NT2/D1 (cell line): ENCODE measurements around the gene ITPRID2.

Experiments
- DNase-seq: peaks from one replicate; pipeline ENCODE4 v3.0.0-alpha.2; 2011; ENCODE audit warnings: low read depth, low spot score
- H3K27me3 ChIP-seq: 2 replicates; pipeline ENCODE4 v1.6.0; 2011; ENCODE audit warnings: mild to moderate bottlenecking; ENCODE audit not compliant: insufficient read length, insufficient read depth
- H3K36me3 ChIP-seq: 2 replicates; pipeline ENCODE4 v1.6.1; 2011; ENCODE audit warnings: mild to moderate bottlenecking, low read length, mixed read lengths; ENCODE audit not compliant: insufficient read depth, insufficient read length
- H3K4me1 ChIP-seq: 2 replicates; pipeline ENCODE4 v1.5.1; 2011; ENCODE audit not compliant: insufficient read depth, insufficient read length
- H3K4me3 ChIP-seq: 2 replicates; pipeline ENCODE4 v1.5.1; 2011; ENCODE audit warnings: low read depth; ENCODE audit not compliant: insufficient read length
- H3K9ac ChIP-seq: 2 replicates; pipeline ENCODE4 v1.6.0; 2011; ENCODE audit warnings: low read depth; ENCODE audit not compliant: insufficient read length
- H3K9me3 ChIP-seq: 2 replicates; pipeline ENCODE4 v1.5.1; 2011; ENCODE audit warnings: mild to moderate bottlenecking, low read length; ENCODE audit not compliant: insufficient read depth
- SUZ12 ChIP-seq: IDR thresholded peaks from 2 replicates; pipeline ENCODE4 v1.6.1; 2011; ENCODE audit not compliant: insufficient read length, insufficient read depth; ENCODE audit errors: extremely low read depth
- YY1 ChIP-seq: IDR thresholded peaks from 2 replicates; pipeline ENCODE4 v1.6.1; 2011; ENCODE audit not compliant: insufficient read length, insufficient read depth
- ZNF274 ChIP-seq: IDR thresholded peaks from 2 replicates; pipeline ENCODE4 v1.6.1; 2011; ENCODE audit warnings: mild to moderate bottlenecking, low read depth, low read length

The ITPRID2 gene

DNA sequence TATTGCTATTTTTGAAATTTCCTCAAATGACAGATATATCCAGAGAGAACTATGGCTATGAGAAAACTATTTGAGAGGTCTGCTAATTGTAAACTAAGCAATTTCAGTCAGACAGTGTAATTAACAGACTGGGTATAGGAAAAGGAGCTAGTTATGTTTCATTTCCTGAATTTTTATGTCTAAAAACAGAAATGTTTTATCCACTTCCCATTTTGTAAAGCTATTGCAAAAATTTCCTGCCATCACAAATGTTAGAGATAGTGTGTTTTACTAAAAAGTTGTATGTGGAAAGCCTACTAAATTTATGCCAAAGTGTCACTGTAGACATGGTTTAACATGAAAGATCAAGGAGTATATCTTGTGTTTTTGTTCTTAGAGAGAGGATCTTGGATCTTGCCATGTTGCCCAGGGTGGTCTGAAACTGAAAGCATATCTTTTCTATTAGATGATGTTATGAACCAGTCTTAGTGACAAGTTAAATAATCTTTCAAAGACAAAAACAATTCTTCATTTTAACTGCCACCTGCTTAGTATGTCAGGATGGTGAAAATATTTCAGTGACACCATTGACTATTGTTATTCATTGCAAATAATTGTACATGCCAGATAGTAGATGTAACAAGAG is 40.5 kb upstream of the ITPRID2 start:
- Histone ChIP-seq H3K4me1 (no peaks in the 10 kb centered on the region), H3K9me3 (no peaks in the 10 kb centered on the region), H3K9ac (no peak overlapping the region), H3K4me3 (no peak overlapping the region), H3K27me3 (no peaks in the 10 kb centered on the region), H3K36me3 (no peaks in the 10 kb centered on the region)
- no peak for TF ChIP-seq SUZ12
- no peak for TF ChIP-seq ZNF274
- TF ChIP-seq YY1 = no peak
- no peak for DNase-seq

DNA sequence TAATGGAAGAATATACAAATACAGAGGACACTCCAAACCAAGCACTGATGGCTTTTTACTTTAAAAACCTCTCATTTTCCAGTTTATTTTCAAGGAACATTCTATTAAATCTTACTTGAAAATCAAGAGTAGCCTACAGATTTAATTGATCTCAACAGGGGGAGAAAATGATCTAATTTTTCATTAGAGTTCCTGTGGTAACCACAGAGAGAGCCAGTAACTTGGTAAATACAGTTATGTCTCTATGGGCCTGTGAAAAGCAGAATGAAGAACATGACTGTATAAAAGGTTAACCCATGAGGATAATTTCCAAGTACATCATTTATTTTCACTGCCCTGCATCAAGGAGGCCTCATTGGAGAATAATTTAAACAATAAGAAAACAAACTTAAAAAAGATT is 39.8 kb upstream of the ITPRID2 start:
- no peak overlapping the region for H3K9ac ChIP-seq
- no peaks in the 10 kb centered on the region for H3K27me3 ChIP-seq
- no peaks in the 10 kb centered on the region for H3K36me3 ChIP-seq
- no peak for DNase-seq
- no peak overlapping the region for H3K4me3 ChIP-seq
- H3K4me1 ChIP-seq = no peaks in the 10 kb centered on the region
- TF ChIP-seq YY1 (no peak), SUZ12 (no peak), ZNF274 (no peak)
- H3K9me3 ChIP-seq = no peaks in the 10 kb centered on the region

DNA sequence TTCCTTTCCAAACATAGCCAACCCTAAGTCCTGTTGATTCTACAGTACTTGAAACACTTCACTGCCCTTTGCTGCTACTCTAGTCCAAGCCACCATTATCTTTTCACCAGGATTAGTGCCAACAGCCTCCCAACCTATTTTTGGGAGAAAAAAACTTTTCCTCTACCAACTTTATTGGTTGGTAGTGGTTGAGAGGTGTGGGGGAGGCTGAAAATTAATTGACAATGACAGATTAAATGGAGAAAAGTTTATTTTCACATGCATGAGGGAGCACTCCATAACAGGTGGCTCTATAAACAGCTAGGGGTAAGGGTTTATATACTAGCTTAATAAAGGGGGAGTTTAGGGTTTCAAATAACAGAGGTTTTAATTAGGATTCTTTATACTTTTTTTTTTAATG is 37.8 kb upstream of the ITPRID2 start:
- H3K9me3 ChIP-seq = no peaks in the 10 kb centered on the region
- TF ChIP-seq SUZ12 = no peak
- no peak for TF ChIP-seq ZNF274
- no peak for TF ChIP-seq YY1
- H3K27me3 ChIP-seq = no peaks in the 10 kb centered on the region
- H3K4me1 ChIP-seq = no peaks in the 10 kb centered on the region
- no peaks in the 10 kb centered on the region for H3K36me3 ChIP-seq
- H3K4me3 ChIP-seq = no peak overlapping the region
- H3K9ac ChIP-seq = no peak overlapping the region
- DNase-seq = no peak

DNA sequence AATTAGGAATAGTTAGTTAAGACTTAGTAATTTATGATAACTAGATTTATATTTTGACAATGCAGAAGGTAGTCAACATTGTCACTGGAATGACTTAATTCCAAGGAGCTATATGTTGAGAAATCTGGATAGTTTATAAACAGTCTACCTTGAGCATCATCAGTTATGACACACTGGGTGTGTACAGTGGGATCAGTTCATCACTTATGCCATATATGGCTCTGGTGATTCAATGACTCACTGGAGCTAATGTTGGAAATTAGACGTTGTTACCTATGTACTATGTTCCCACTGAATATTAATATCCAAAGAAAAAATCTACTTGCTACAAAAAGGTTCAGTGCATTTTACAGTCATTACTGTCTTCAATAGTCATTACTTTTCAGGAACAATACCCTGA is 34.0 kb upstream of the ITPRID2 start:
- Histone ChIP-seq H3K4me3 (no peak overlapping the region), H3K4me1 (no peaks in the 10 kb centered on the region), H3K36me3 (no peaks in the 10 kb centered on the region), H3K27me3 (no peaks in the 10 kb centered on the region), H3K9ac (no peak overlapping the region), H3K9me3 (no peaks in the 10 kb centered on the region)
- TF ChIP-seq ZNF274 (no peak), YY1 (no peak), SUZ12 (no peak)
- no peak for DNase-seq

DNA sequence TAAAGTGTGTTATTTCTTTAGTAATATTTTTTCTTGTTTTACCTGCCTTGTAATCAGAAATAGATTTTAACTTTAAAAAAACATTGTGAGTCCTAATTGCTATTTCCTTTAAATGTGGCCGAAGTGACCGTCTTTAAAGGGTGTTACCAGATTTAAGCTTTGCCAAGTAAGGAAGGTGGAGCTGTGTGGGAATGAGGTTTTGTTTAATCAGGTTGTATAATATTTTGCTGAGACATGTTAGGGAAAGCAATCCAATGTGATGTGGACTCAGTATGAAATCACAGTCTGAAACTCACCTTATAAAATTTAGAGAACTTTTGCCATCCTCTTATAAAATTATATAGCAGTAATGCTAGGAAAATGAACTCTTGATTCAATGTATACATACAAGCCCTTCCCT is 32.9 kb upstream of the ITPRID2 start:
- Histone ChIP-seq H3K9me3 (no peaks in the 10 kb centered on the region), H3K27me3 (no peaks in the 10 kb centered on the region), H3K9ac (no peak overlapping the region), H3K36me3 (no peaks in the 10 kb centered on the region), H3K4me3 (no peak overlapping the region), H3K4me1 (no peaks in the 10 kb centered on the region)
- TF ChIP-seq SUZ12 (no peak), YY1 (no peak), ZNF274 (no peak)
- no peak for DNase-seq

DNA sequence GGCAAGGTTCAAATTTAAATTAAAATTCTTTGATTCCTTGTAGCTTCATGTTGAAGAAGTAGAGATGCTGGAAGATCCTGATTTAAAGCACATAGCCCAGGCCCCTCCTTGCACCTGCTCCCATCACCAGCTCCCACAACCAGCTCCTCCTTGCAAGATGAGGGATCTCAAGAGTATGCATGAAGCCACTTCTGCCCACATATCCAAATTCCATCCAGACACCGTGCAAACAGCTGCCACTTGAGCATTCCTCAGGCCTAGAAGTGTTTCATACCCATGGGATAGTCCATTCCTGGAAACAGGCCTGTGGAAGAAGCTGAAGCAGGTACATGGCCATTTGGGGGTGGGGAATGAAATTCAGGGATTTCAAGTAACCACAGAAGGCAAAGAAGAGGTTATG is 32.4 kb upstream of the ITPRID2 start:
- no peaks in the 10 kb centered on the region for H3K36me3 ChIP-seq
- H3K4me3 ChIP-seq = no peak overlapping the region
- H3K9ac ChIP-seq = no peak overlapping the region
- H3K4me1 ChIP-seq = no peaks in the 10 kb centered on the region
- no peak for DNase-seq
- no peaks in the 10 kb centered on the region for H3K27me3 ChIP-seq
- no peaks in the 10 kb centered on the region for H3K9me3 ChIP-seq
- no peak for TF ChIP-seq YY1
- no peak for TF ChIP-seq ZNF274
- TF ChIP-seq SUZ12 = no peak

DNA sequence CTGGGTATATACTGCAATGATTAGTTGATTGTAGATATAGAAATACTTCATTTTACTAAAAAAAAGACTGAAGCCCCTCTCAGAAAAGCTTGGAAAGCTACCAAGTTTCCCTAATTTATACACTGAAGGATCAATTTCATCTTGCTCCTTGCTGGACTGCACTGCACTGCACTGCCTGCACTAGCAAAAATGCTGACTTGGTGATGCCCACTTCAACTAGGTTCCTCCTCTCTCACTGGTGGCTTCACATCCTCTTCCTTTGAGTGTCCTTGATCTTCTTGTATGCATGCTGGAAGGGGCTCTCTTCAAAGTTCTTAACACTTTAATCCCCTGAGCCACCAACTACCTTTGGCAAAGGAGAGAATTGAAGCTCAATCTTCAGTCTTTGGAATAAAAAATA is 31.7 kb upstream of the ITPRID2 start:
- Histone ChIP-seq H3K4me1 (no peaks in the 10 kb centered on the region), H3K36me3 (no peaks in the 10 kb centered on the region), H3K27me3 (no peaks in the 10 kb centered on the region), H3K9me3 (no peaks in the 10 kb centered on the region), H3K9ac (no peak overlapping the region), H3K4me3 (no peak overlapping the region)
- no peak for DNase-seq
- TF ChIP-seq ZNF274 (no peak), SUZ12 (no peak), YY1 (no peak)

DNA sequence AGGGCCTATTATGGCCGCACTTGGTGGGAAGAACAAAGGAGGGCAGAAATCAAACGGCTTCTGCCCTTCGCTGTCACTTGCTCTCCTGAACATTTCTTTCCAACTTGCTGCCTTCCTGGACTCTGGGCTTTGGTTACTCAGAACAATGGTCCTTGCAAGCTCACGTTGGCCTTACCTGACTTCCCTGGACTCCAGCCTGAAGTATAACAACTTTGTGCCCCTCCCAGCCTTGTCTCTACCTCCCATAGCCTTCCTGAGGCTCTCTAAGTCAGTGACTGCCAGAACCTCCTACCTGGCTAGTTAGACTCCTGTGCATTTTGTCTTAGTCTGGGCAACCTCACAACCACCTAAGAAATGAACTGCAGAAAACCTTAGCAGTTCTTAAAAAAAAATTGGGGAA is 30.2 kb upstream of the ITPRID2 start:
- Histone ChIP-seq H3K9me3 (no peaks in the 10 kb centered on the region), H3K27me3 (no peaks in the 10 kb centered on the region), H3K4me3 (no peak overlapping the region), H3K36me3 (no peaks in the 10 kb centered on the region), H3K4me1 (no peaks in the 10 kb centered on the region), H3K9ac (no peak overlapping the region)
- no peak for DNase-seq
- TF ChIP-seq ZNF274 (no peak), YY1 (no peak), SUZ12 (no peak)
